ENCODE measurements around the gene FILIP1. TPM values are rescaled to one million over a fixed set of nuclear protein-coding genes. Genes with fewer than 3 reads are reported as not detected.

The FILIP1 gene
- total RNA-seq, 2 donors from 2014 or later: 3.0 to 6.5 TPM

DNA sequence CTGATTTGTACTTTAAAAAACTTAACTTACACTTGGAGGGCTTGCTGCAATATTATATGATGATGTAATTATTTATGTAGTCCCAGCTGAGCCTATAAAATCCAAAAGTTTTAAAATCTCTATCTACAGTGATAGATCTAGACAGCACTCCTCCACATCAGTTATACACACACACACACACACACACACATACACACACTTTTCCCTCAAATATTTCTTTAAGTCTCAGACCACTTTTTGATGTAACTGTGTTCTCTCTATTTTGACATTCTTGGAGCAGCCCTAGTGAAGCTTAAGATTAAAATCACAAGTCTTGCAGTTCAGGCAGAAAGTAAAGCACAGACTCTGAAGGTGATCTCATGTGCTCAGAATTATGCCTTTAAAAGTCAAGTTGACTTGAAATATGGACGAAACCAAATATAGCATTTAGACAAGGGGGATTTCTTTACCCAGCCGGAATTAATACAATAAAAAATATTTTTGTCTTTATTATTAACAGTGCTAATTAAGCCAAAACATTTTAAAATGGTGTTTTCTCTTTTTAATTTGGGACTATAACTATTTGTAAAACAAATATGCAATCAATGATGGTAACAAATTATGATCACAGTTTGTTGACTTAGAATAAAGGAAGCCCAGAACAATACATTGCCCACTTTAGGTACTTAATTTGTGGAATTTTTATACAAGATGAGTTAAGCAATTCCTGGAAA is 145.5 kb downstream of the FILIP1 start:
- Histone ChIP-seq H3K9me3 (no peaks in the 10 kb centered on the region), H3K27me3 (no peaks in the 10 kb centered on the region), H3K4me1 (peaks cover 6% of the 10 kb centered on the region), H3K27ac (no peak overlapping the region), H3K36me3 (replicated peaks in 1 of 2; ENCODE audit: insufficient read depth in 1 of 2, low read depth in 2 of 2) (no peaks in the 10 kb centered on the region), H3K4me3 (no peak overlapping the region)
- WGBS, 2 donors: 86 to 90% methylated on average over 2 of the region's 2 CpGs
- intact Hi-C loops (cut with DNase I): no loop called here
- DNase-seq (no peak), ATAC-seq (no peak)
- no peak for TF ChIP-seq POLR2A (IDR thresholded peaks at IDR 0.05)
- TF ChIP-seq, protein P1, sequence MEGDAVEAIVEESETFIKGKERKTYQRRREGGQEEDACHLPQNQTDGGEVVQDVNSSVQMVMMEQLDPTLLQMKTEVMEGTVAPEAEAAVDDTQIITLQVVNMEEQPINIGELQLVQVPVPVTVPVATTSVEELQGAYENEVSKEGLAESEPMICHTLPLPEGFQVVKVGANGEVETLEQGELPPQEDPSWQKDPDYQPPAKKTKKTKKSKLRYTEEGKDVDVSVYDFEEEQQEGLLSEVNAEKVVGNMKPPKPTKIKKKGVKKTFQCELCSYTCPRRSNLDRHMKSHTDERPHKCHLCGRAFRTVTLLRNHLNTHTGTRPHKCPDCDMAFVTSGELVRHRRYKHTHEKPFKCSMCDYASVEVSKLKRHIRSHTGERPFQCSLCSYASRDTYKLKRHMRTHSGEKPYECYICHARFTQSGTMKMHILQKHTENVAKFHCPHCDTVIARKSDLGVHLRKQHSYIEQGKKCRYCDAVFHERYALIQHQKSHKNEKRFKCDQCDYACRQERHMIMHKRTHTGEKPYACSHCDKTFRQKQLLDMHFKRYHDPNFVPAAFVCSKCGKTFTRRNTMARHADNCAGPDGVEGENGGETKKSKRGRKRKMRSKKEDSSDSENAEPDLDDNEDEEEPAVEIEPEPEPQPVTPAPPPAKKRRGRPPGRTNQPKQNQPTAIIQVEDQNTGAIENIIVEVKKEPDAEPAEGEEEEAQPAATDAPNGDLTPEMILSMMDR (IDR thresholded peaks at IDR 0.05): no peak

DNA sequence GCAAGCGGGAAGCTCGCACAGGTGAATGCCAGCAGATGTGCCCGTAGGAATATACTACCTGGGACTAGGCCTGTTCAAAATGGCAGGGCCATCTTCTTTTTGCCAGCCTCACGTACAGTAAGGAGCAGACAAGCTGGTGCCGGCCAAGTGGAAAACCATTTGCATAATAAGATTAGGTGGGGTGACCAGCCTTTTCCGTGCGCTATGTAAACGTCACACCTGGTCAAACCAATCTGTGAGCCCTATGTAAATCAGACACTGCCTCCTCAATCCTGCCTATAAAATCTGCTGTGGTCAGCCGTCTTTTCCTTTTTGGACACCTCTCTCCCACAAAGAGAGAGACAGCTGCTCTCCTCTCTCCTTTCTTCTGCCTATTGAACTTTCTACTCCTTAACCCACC is 148.2 kb downstream of the FILIP1 start:
- Histone ChIP-seq H3K36me3 (replicated peaks in 1 of 2; ENCODE audit: insufficient read depth in 1 of 2, low read depth in 2 of 2) (no peaks in the 10 kb centered on the region), H3K27ac (no peak overlapping the region), H3K27me3 (no peaks in the 10 kb centered on the region), H3K4me3 (no peak overlapping the region), H3K4me1 (peaks cover 6% of the 10 kb centered on the region), H3K9me3 (no peaks in the 10 kb centered on the region)
- DNase-seq: no peak
- 91% methylated on average over 9 of the region's 9 CpGs for WGBS, 2 donors
- no peak for TF ChIP-seq POLR2A (IDR thresholded peaks at IDR 0.05)
- TF ChIP-seq, protein P1 (IDR thresholded peaks at IDR 0.05): no peak
- no peak for ATAC-seq
- intact Hi-C loops (cut with DNase I): no loop called here

DNA sequence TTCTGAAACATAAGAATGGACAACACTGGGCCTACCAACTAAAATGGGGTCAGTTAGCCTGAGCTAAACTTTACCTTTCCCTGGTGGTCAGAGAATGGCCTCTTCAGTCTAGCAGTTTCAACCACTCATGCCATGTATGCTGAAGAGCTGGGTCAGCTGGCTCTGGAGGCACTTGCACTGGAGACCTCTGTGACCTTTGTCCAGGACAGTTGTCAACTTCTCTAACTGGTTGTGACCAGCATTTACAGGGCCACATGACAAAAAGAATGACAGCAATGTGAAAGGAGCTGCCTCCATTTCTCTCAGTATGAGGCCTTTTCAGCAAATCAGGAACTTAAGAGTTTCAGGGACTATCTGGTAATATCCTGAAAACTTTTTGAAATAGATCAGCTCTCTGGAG is 149.1 kb downstream of the FILIP1 start:
- TF ChIP-seq, protein P1 (IDR thresholded peaks at IDR 0.05): no peak
- TF ChIP-seq POLR2A (IDR thresholded peaks at IDR 0.05): no peak
- Histone ChIP-seq H3K36me3 (replicated peaks in 1 of 2; ENCODE audit: insufficient read depth in 1 of 2, low read depth in 2 of 2) (no peaks in the 10 kb centered on the region), H3K9me3 (no peaks in the 10 kb centered on the region), H3K4me3 (no peak overlapping the region), H3K4me1 (peaks cover under 1% of the 10 kb centered on the region), H3K27ac (no peak overlapping the region), H3K27me3 (no peaks in the 10 kb centered on the region)
- DNase-seq (no peak), ATAC-seq (no peak)
- intact Hi-C loops (cut with DNase I): no loop called here

DNA sequence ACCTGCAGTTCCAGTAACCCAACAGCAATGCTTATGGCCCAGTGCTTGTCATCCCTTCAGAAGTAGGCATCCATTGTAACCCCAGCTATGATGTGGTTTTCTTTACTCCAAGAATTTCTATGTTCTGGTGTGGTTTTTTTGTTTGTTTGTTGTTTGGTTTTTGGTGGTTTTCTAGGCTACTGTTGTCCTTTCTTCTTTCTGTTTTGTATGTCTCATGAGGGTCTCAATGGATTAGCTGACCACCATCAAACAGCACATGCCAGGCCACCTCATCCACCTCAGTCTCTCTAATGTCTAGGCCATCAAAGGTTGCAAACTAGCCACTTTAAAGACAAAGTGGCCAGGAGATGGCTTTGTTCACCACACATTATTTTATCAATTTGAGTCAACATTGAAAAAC is 149.6 kb downstream of the FILIP1 start:
- TF ChIP-seq POLR2A (IDR thresholded peaks at IDR 0.05): no peak
- TF ChIP-seq, protein P1 (IDR thresholded peaks at IDR 0.05): no peak
- intact Hi-C loops (cut with DNase I): no loop called here
- Histone ChIP-seq H3K27ac (no peak overlapping the region), H3K4me1 (no peaks in the 10 kb centered on the region), H3K36me3 (replicated peaks in 1 of 2; ENCODE audit: insufficient read depth in 1 of 2, low read depth in 2 of 2) (no peaks in the 10 kb centered on the region), H3K4me3 (no peak overlapping the region), H3K27me3 (no peaks in the 10 kb centered on the region), H3K9me3 (no peaks in the 10 kb centered on the region)
- ATAC-seq: no peak
- no peak for DNase-seq

Data from body of pancreas (tissue), 4 donors.